Measurements from ENCODE around the gene PVALEF. TPM values are rescaled to one million over a fixed set of nuclear protein-coding genes. Genes with fewer than 3 reads are reported as not detected.

Gene PVALEF
- total RNA-seq, 1 donor from 2014 or later = not detected

DNA sequence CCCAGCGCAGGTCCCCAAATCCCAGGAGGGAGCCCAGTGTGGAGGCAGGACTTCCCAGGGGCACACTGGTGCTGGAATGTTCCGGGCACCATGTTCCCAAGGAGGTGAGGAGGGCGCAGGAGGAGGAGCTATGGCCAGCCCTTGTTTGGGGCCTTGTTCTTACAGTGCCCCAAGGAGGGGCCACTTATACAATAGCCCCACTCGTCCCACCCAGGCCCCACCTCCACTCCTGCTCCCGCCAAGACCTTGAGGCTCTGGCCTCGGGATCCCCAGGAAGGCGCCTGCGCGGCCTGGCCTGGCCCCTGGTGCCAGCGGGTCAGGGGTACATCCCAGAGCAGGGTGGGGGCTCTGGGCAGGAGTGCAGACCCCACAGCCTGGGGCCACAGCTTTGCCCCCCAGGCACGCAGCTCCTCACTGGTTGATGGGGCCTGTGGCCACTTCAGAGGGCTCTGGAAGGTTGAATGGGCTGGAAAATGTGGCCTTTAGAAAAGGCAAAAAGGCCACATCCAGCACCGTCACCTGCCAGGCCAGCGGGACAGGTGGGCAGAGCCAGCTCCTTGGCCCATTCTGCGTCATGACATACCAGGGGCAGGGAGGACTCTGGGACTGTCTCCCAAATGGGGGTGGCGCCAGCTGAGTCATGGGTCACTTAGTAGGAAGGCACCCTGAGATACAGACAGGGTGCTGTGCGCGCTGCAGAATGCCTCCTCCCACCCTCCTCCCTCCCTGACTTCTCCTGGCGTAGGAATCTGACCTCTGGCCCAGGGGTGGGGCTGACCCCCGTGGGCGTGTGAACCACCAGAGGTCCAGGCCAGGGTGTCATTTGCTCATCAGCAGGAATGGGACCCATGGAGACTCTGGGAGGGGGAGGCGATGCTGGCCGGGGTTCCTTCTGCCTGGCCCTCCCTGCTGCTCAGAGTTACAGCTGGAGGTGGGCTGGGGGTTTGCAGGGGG is 32.3 kb upstream of the PVALEF start:
- POLR2A ChIA-PET = no interaction called here
- Mint-ChIP-seq H3K36me3 (ENCODE audit: low read depth) (no peaks in the 10 kb centered on the region), H3K4me3 (no peak overlapping the region), H3K9me3 (no peaks in the 10 kb centered on the region), H3K27me3 (no peaks in the 10 kb centered on the region), H3K27ac (no peak overlapping the region), H3K4me1 (no peaks in the 10 kb centered on the region)
- ATAC-seq (ENCODE audit: low read depth) (no peak), DNase-seq (no peak)
- intact Hi-C loops (cut with micrococcal nuclease) = no loop called here
- CTCF ChIA-PET = interaction anchor here (0.7 kb wide), 1 partner anchor 465 kb away, joined by 3 read pairs; no protein-coding TSS in a partner anchor
- TF ChIP-seq, protein P1, sequence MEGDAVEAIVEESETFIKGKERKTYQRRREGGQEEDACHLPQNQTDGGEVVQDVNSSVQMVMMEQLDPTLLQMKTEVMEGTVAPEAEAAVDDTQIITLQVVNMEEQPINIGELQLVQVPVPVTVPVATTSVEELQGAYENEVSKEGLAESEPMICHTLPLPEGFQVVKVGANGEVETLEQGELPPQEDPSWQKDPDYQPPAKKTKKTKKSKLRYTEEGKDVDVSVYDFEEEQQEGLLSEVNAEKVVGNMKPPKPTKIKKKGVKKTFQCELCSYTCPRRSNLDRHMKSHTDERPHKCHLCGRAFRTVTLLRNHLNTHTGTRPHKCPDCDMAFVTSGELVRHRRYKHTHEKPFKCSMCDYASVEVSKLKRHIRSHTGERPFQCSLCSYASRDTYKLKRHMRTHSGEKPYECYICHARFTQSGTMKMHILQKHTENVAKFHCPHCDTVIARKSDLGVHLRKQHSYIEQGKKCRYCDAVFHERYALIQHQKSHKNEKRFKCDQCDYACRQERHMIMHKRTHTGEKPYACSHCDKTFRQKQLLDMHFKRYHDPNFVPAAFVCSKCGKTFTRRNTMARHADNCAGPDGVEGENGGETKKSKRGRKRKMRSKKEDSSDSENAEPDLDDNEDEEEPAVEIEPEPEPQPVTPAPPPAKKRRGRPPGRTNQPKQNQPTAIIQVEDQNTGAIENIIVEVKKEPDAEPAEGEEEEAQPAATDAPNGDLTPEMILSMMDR (IDR thresholded peaks at IDR 0.05) = no peak

DNA sequence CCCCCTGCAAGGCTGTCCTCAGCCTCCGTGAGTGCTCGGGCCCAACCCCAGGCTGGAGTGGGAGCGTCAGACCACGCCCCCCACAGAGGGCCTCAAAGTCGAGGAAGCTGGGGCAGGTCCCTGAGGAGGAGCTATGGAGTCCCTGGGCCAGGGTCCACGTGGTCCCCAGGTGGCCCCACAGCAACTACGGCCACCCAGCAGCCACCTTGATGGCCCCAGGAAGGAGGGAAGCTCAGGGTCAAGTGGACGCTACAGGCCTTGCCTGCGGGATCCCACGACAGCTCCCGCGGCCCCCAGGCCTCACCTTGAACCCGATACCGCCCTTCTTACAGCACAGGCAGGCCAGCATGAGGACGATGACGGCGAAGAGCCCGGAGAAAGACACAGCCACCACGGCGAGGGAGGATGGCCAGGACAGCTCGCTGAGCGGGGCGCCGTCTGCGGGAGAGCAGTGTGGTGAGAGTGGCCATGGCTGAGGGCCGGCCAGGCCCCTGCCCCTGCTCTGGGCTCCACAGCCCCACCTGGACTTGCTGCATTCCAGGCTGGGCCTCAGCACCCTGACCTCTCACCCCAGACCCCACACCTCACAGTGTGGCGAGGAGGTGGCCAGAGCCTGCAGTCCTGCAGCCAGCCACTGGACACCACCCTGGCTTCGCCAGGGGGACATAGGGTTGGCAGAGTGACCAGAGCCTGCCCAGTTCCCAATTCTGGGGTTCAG is 31.1 kb upstream of the PVALEF start:
- H3K27ac Mint-ChIP-seq = no peak overlapping the region
- TF ChIP-seq, protein P1 (IDR thresholded peaks at IDR 0.05) = no peak
- peaks cover 3% of the 10 kb centered on the region for H3K9me3 Mint-ChIP-seq
- H3K4me3 Mint-ChIP-seq = no peak overlapping the region
- CTCF ChIA-PET = interaction anchor here (0.7 kb wide), 1 partner anchor 464 kb away, joined by 3 read pairs; no protein-coding TSS in a partner anchor
- ATAC-seq (ENCODE audit: low read depth) (no peak), DNase-seq (no peak)
- H3K27me3 Mint-ChIP-seq = no peaks in the 10 kb centered on the region
- H3K4me1 Mint-ChIP-seq = no peaks in the 10 kb centered on the region
- POLR2A ChIA-PET = no interaction called here
- no peaks in the 10 kb centered on the region for H3K36me3 Mint-ChIP-seq (ENCODE audit: low read depth)
- intact Hi-C loops (cut with micrococcal nuclease) = no loop called here

DNA sequence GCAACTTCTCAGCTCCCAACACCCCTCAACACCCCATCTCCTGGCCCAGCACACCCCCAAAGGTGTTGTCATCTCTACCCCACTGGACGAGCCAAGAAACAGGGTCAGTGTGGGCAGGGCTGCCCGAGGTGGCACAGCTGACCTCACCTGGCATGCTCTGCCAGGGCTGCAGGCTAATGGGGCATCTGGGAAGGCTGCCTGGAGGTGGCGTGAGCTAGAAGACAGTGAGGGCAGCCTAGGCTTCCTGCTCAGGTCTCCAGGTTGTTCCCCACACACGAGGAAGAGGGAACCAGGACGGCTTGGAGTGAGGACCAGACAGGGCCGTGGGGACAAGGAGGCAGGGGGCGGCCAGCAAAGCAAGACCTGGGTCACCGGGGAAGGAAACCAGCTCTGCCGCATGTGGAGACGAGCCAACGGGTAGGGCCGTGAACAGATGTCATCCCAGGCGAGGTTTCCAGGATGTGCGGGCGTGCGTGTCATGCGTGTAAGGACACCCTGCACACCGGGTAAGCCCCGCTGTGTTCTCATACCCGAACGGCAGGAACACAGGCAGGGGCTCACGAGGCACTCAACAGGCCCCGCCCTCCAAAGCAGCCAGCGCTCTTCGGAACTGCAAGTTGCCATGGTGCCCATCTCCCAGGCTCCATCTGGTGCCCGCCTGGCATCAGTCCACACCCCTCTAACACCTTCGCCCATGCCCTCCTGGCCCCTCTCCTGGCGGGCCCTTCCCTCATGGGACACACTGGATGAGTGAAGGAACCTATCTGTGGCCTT is 29.6 kb upstream of the PVALEF start:
- Mint-ChIP-seq H3K27ac (no peak overlapping the region), H3K9me3 (peaks cover 3% of the 10 kb centered on the region), H3K27me3 (no peaks in the 10 kb centered on the region), H3K36me3 (ENCODE audit: low read depth) (no peaks in the 10 kb centered on the region), H3K4me1 (no peaks in the 10 kb centered on the region), H3K4me3 (no peak overlapping the region)
- TF ChIP-seq, protein P1 (IDR thresholded peaks at IDR 0.05) = no peak
- ChIA-PET CTCF (no interaction called here), POLR2A (no interaction called here)
- no peak for ATAC-seq (ENCODE audit: low read depth)
- intact Hi-C loops (cut with micrococcal nuclease) = no loop called here
- DNase-seq = no peak

DNA sequence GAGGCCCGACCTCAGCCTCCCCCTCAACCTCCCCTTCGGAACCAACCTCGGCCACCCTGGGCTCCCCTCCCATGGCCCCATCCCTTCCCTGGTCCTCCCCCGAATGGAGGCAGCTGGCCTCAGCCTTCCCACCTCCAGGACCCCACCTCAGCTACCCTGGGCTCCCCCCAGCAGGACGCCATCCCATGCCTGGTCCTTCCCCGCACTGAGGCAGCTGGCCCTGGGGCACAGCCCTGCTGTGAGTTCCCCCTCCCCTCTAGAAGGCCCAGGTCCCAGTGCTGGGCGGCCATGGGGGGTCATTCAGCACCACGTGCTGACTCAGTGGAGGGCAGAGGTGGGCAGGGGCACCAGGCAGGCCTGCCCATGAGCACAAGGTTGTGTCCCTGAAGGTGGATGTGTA is 28.9 kb upstream of the PVALEF start:
- Mint-ChIP-seq H3K4me1 (no peaks in the 10 kb centered on the region), H3K4me3 (no peak overlapping the region), H3K27me3 (no peaks in the 10 kb centered on the region), H3K36me3 (ENCODE audit: low read depth) (no peaks in the 10 kb centered on the region), H3K9me3 (peaks cover 3% of the 10 kb centered on the region), H3K27ac (no peak overlapping the region)
- DNase-seq (no peak), ATAC-seq (ENCODE audit: low read depth) (no peak)
- TF ChIP-seq, protein P1 (IDR thresholded peaks at IDR 0.05) = no peak
- ChIA-PET CTCF (no interaction called here), POLR2A (no interaction called here)
- intact Hi-C loops (cut with micrococcal nuclease) = no loop called here

Data from activated B cell treated with CpG ODN at 0.5 μM for 24 hours (primary cell).